ENCODE data around the gene TAS2R40.
"Not testable (repeated sequence)": the region's sequence is repeated elsewhere in the genome, so short reads cannot be mapped to it uniquely, and the experiment has no call there.

TAS2R40 gene

GRCh38 chr7:143250199-143250598 is 28.4 kb downstream of the TAS2R40 start:
- DNase-seq (ENCODE audit: low read depth), result no peak

GRCh38 chr7:143250822-143251221 is 29.0 kb downstream of the TAS2R40 start:
- no peak for DNase-seq (ENCODE audit: low read depth)

GRCh38 chr7:143252006-143252405 is 30.2 kb downstream of the TAS2R40 start:
- DNase-seq (ENCODE audit: low read depth), result no peak

GRCh38 chr7:143255564-143255963 is 33.7 kb downstream of the TAS2R40 start:
- DNase-seq (ENCODE audit: low read depth), result peak; percentile 55

- no peak for DNase-seq (ENCODE audit: low read depth)
Observed at GRCh38 chr7:143256325-143256724, 34.5 kb downstream of the TAS2R40 start.

- DNase-seq (ENCODE audit: low read depth), result no peak
Observed at GRCh38 chr7:143256932-143257331, 35.1 kb downstream of the TAS2R40 start.

- DNase-seq (ENCODE audit: low read depth), result no peak
Observed at GRCh38 chr7:143257501-143257900, 35.7 kb downstream of the TAS2R40 start.

- DNase-seq (ENCODE audit: low read depth), result peak; percentile 61
Observed at GRCh38 chr7:143258831-143259230, 37.0 kb downstream of the TAS2R40 start.

GRCh38 chr7:143259765-143260164 is 37.9 kb downstream of the TAS2R40 start:
- no peak for DNase-seq (ENCODE audit: low read depth)

- no peak for DNase-seq (ENCODE audit: low read depth)
Observed at GRCh38 chr7:143261901-143262300, 40.1 kb downstream of the TAS2R40 start.

GRCh38 chr7:143263266-143264195 is 41.7 kb downstream of the TAS2R40 start, which contains the start of gene GSTK1:
TSS of gene GSTK1 (plus strand) at chr7:143263441. CDS start at chr7:143263514, 73 bp downstream.
- DNase-seq (ENCODE audit: low read depth), result peak; percentile 69

GRCh38 chr7:143264196-143264568 is 42.3 kb downstream of the TAS2R40 start:
- not testable (repeated sequence) for DNase-seq (ENCODE audit: low read depth)

GRCh38 chr7:143265017-143265693 is 43.3 kb downstream of the TAS2R40 start:
- no peak for DNase-seq (ENCODE audit: low read depth)

GRCh38 chr7:143269251-143269650 is 47.4 kb downstream of the TAS2R40 start:
- no peak for DNase-seq (ENCODE audit: low read depth)

GRCh38 chr7:143271240-143271639 is 49.4 kb downstream of the TAS2R40 start:
- no peak for DNase-seq (ENCODE audit: low read depth)

All from iris pigment epithelial cell (primary cell).